BJ (cell line): ENCODE results near the gene ASIC3. TPM values are rescaled to one million over a fixed set of nuclear protein-coding genes. Genes with fewer than 3 reads are reported as not detected.

Experiments used
- CTCF ChIA-PET: fragments of 350-600 bp; formaldehyde crosslinking; extraction: SDS; loops from one replicate; lab custom pipeline; 2021; ENCODE audit warnings: antibody characterized with exemption, inconsistent platforms; lab: Yijun Ruan, JAX
- POLR2A ChIA-PET: fragments of 300-600 bp; sonication (Branson Sonifier 250); formaldehyde crosslinking; extraction: SDS; loops from one replicate; lab custom pipeline; 2021; ENCODE audit warnings: antibody characterized with exemption; lab: Charles Lee
- DNase-seq: peaks from one replicate; pipeline ENCODE4 v3.0.0-alpha.2; 2011; ENCODE audit warnings: low read depth
- H3K27me3 ChIP-seq: 2 replicates; pipeline ENCODE4 v1.6.0; 2011; ENCODE audit warnings: low read length; ENCODE audit not compliant: control insufficient read depth, insufficient read depth
- H3K36me3 ChIP-seq: 2 replicates; pipeline ENCODE4 v1.5.1; 2011; ENCODE audit warnings: low read length; ENCODE audit not compliant: control insufficient read depth, insufficient read depth
- H3K4me3 ChIP-seq: 2 replicates; pipeline ENCODE4 v1.5.1; 2011; ENCODE audit warnings: low read depth, mild to moderate bottlenecking, control low read depth, low read length
- polyA plus RNA-seq: library from polyadenylated mRNA; depleted of rRNA; stranded (reverse); fragments of >200 nt; gene quantifications from 2 replicates; pipeline ENCODE4 v1.2.3, GENCODE V29; 2011
- TF ChIP-seq, protein P1 (sequence below): IDR thresholded peaks from 2 replicates; pipeline ENCODE4 v1.5.1; 2011; ENCODE audit warnings: low read depth, mild to moderate bottlenecking, control low read depth, inconsistent platforms, low read length, moderate library complexity; ENCODE audit not compliant: insufficient read depth

Gene ASIC3
- polyA plus RNA-seq, 1 experiment, result 0.45 TPM

DNA sequence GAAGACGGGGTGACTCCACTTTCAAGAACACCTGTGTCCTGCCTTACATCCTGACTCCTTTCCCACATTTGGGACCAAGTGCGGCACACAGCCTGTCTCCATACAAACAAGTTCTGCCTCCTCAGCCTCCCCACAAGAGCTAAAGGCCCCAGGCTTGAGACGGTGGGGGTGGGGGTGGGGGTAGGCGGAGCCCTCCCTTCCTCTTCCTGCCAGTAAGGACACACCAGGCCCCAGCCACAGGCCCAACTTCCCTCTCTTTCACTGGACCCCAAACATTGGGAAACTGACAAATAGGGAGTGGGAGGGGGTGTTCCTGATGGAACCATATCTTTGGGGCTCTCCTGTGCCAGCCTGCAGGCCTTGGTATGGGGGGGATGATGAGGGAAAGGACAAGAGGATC is 4.8 kb downstream of the ASIC3 start:
- ChIA-PET CTCF (no interaction called here), POLR2A (no interaction called here)
- TF ChIP-seq, protein P1, sequence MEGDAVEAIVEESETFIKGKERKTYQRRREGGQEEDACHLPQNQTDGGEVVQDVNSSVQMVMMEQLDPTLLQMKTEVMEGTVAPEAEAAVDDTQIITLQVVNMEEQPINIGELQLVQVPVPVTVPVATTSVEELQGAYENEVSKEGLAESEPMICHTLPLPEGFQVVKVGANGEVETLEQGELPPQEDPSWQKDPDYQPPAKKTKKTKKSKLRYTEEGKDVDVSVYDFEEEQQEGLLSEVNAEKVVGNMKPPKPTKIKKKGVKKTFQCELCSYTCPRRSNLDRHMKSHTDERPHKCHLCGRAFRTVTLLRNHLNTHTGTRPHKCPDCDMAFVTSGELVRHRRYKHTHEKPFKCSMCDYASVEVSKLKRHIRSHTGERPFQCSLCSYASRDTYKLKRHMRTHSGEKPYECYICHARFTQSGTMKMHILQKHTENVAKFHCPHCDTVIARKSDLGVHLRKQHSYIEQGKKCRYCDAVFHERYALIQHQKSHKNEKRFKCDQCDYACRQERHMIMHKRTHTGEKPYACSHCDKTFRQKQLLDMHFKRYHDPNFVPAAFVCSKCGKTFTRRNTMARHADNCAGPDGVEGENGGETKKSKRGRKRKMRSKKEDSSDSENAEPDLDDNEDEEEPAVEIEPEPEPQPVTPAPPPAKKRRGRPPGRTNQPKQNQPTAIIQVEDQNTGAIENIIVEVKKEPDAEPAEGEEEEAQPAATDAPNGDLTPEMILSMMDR, result no peak
- DNase-seq, result no peak
- Histone ChIP-seq H3K36me3 (no peaks in the 10 kb centered on the region; the same call in 1 of the 2 replicates), H3K27me3 (peaks cover 3% of the 10 kb centered on the region), H3K4me3 (no peak overlapping the region)

DNA sequence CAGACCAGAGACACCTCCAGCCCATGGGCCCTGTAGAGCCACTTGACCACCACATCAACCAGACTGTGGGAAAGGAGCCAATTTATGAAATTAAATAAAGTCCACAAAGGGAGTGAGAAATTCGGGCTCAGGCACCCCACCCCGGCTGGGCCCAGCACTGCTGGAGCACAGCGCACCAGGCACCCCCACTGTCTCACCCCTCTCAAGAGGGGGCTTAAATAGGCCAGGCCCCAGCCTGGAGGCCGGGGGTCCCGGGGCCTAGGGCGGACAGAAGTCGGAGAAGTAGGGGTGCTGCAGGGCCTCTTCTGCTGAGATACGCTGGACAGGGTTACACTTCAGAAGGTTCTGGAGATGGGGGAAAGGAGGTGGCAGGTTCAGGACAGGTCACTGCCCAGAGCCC is 5.4 kb downstream of the ASIC3 start:
- H3K27me3 ChIP-seq, result peaks cover 3% of the 10 kb centered on the region
- H3K36me3 ChIP-seq, result no peaks in the 10 kb centered on the region; the same call in 1 of the 2 replicates
- H3K4me3 ChIP-seq, result no peak overlapping the region
- no peak for DNase-seq
- CTCF ChIA-PET, result no interaction called here
- TF ChIP-seq, protein P1, result no peak
- POLR2A ChIA-PET, result no interaction called here

DNA sequence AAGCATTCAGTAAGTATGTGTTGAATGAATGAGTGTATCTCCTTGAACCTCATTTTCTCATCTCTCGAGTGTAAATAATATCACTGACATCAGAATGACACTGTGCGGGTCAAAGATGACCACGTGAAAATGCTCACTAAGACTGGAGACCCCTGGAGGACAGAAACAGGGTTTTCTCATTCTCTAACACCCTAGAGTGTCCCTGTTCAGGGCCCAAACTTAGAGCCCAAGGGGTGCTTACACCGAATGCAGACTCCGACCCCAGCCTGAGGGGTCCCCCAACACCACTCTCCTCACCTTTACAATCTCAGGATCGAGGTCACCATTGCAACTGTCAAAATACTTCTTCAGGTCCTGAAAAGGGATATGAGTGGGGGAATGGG is 7.9 kb downstream of the ASIC3 start:
- CTCF ChIA-PET, result no interaction called here
- no peaks in the 10 kb centered on the region for H3K27me3 ChIP-seq

GRCh38 chr7:151056666-151057505 is 8.6 kb downstream of the ASIC3 start:
- TF ChIP-seq, protein P1, result no peak
- no peaks in the 10 kb centered on the region; the same call in 1 of the 2 replicates for H3K36me3 ChIP-seq
- no peak for DNase-seq
- ChIA-PET POLR2A (no interaction called here), CTCF (interaction anchor here (0.9 to 1.1 kb wide), 2 partner anchors 10 to 47 kb away, joined by 3 read pairs; no protein-coding TSS in a partner anchor)
- H3K4me3 ChIP-seq, result peak overlapping the region; percentile 55
- H3K27me3 ChIP-seq, result no peaks in the 10 kb centered on the region

More for the DNA sequence above, 7.9 kb downstream of the ASIC3 start:
- Histone ChIP-seq H3K36me3 (no peaks in the 10 kb centered on the region; the same call in 1 of the 2 replicates), H3K4me3 (no peak overlapping the region)
- TF ChIP-seq, protein P1, result no peak
- POLR2A ChIA-PET, result no interaction called here
- DNase-seq, result no peak

DNA sequence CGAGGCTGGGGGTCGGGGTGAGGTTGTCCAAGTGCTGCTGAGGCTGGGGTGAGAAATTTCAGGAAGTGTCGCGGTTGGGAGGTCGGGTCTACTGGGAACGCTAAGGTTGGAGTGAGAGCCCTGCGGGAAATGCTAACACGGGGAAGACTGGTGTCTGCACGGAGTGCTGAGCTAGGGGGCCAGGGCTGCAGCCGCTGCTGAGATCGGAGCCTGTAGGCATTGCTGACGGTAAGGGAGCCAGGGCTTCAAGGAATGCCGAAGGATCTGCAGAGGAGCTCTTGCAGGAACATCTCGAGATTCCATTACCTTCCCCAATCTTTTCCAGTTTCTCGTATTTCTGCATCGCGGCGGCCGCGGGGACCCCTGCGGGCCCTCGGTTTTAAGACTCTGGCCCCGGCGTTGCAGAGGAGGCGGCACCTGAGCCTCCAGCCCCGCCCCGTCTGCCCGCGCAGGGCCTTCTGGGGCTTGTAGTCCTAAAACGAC is 9.2 kb downstream of the ASIC3 start, which contains the start of gene CDK5:
Gene CDK5 (minus strand): TSS at position 392 of the 483 bp plus-strand sequence. CDS start 49 bp downstream, at position 343.
- no peak for DNase-seq
- CTCF ChIA-PET, result interaction anchor here (0.9 to 1.1 kb wide), 2 partner anchors 10 to 46 kb away, joined by 3 read pairs; no protein-coding TSS in a partner anchor
- Histone ChIP-seq H3K36me3 (0 out of 2 replicates have a peak, but pooled peaks cover 1% of the 10 kb centered on the region), H3K4me3 (peak within 1 kb of the TSS; percentile 55), H3K27me3 (no peaks in the 10 kb centered on the region)
- TF ChIP-seq, protein P1, result 0 out of 2 replicates have a peak, but pooled peaks have one; percentile 9
- POLR2A ChIA-PET, result no interaction called here
